Measurements from ENCODE around the gene LRRC57.

The LRRC57 gene

GRCh38 chr15:42548249-42549031, at the start of gene LRRC57, which contains the start of gene HAUS2:
Gene LRRC57, minus strand, starts transcription at chr15:42548793. Its CDS starts 359 bp downstream, at chr15:42548434.
Gene HAUS2, plus strand, starts transcription at chr15:42548838. Its CDS starts 35 bp downstream, at chr15:42548873.
- ChIA-PET CTCF (no interaction called here), POLR2A (ENCODE audit: low non-redundant PET) (interaction anchor here (0.7 kb wide), 2 partner anchors 50 to 962 kb away, joined by 3 read pairs; no protein-coding TSS in a partner anchor)
- no peak for TF ChIP-seq CTCF (conservative IDR thresholded peaks at IDR 0.05; ENCODE audit: low read depth)
- peak within 1 kb of the TSS; percentile 84 for H3K27ac ChIP-seq
- peak; percentile 97 for DNase-seq (ENCODE audit: low spot score)

GRCh38 chr15:42595626-42596240, 47.1 kb upstream of the LRRC57 start:
- no peak for TF ChIP-seq CTCF (conservative IDR thresholded peaks at IDR 0.05; ENCODE audit: low read depth)
- ChIA-PET POLR2A (ENCODE audit: low non-redundant PET) (no interaction called here), CTCF (no interaction called here)
- H3K27ac ChIP-seq, result no peak overlapping the region
- DNase-seq (ENCODE audit: low spot score), result no peak

GRCh38 chr15:42594095-42594494, 45.5 kb upstream of the LRRC57 start:
- DNase-seq (ENCODE audit: low spot score), result no peak
- ChIA-PET CTCF (interaction anchor here (0.6 kb wide), 2 partner anchors 9 to 11 kb away, joined by 3 read pairs; no protein-coding TSS in a partner anchor), POLR2A (ENCODE audit: low non-redundant PET) (no interaction called here)
- no peak overlapping the region for H3K27ac ChIP-seq
- TF ChIP-seq CTCF (conservative IDR thresholded peaks at IDR 0.05; ENCODE audit: low read depth), result no peak

- no peak for DNase-seq (ENCODE audit: low spot score)
- ChIA-PET POLR2A (ENCODE audit: low non-redundant PET) (no interaction called here), CTCF (interaction anchor here (1.1 kb wide), 1 partner anchor 130 kb away, joined by 3 read pairs; no protein-coding TSS in a partner anchor)
- H3K27ac ChIP-seq, result no peak overlapping the region
- no peak for TF ChIP-seq CTCF (conservative IDR thresholded peaks at IDR 0.05; ENCODE audit: low read depth)
Measured at GRCh38 chr15:42593143-42593542, 44.5 kb upstream of the LRRC57 start.

GRCh38 chr15:42592716-42593115, 44.1 kb upstream of the LRRC57 start:
- no peak overlapping the region for H3K27ac ChIP-seq
- no peak for DNase-seq (ENCODE audit: low spot score)
- CTCF ChIA-PET, result interaction anchor here (1.1 kb wide), 1 partner anchor 130 kb away, joined by 3 read pairs; no protein-coding TSS in a partner anchor
- POLR2A ChIA-PET (ENCODE audit: low non-redundant PET), result no interaction called here
- TF ChIP-seq CTCF (conservative IDR thresholded peaks at IDR 0.05; ENCODE audit: low read depth), result no peak

- TF ChIP-seq CTCF (conservative IDR thresholded peaks at IDR 0.05; ENCODE audit: low read depth), result peak; percentile 32; the same call in 1 of the 2 replicates
- POLR2A ChIA-PET (ENCODE audit: low non-redundant PET), result no interaction called here
- no peak for DNase-seq (ENCODE audit: low spot score)
- CTCF ChIA-PET, result interaction anchor here (0.6 to 1.2 kb wide), 3 partner anchors 8 to 287 kb away, joined by 3 to 9 read pairs (median 3); no protein-coding TSS in a partner anchor
- H3K27ac ChIP-seq, result no peak overlapping the region
Measured at GRCh38 chr15:42591238-42591934, 42.8 kb upstream of the LRRC57 start.
